OCI-LY1 (cell line): ENCODE data around the gene CAVIN1.

ENCODE experiments used
- H2AFZ ChIP-seq: fragments of 200-600 bp; sonication (generic), shearing (Covaris generic); 2 replicates; pipeline ENCODE4 v1.6.0; 2014; ENCODE audit warnings: antibody characterized with exemption, mild to moderate bottlenecking, low read length
- H3F3A ChIP-seq: fragments of 200-600 bp; sonication (generic), shearing (Covaris generic); 2 replicates; pipeline ENCODE4 v1.6.0; 2014; ENCODE audit warnings: mild to moderate bottlenecking, antibody characterized with exemption, low read length, moderate library complexity; ENCODE audit not compliant: insufficient read depth
- H3K27ac ChIP-seq: fragments of 200-600 bp; sonication (generic); 2 replicates; pipeline ENCODE4 v1.5.1; 2014; ENCODE audit warnings: low read length, mixed run types, mild to moderate bottlenecking, low read depth; ENCODE audit not compliant: poor library complexity, severe bottlenecking
- H3K27me3 ChIP-seq: fragments of 200-600 bp; sonication (generic); 2 replicates; pipeline ENCODE4 v1.6.0; 2014; ENCODE audit warnings: antibody characterized with exemption, mild to moderate bottlenecking, low read length, moderate library complexity; ENCODE audit not compliant: insufficient read depth
- H3K36me3 ChIP-seq: fragments of 200-600 bp; sonication (generic); 2 replicates; pipeline ENCODE4 v1.6.1; 2014; ENCODE audit warnings: mild to moderate bottlenecking, antibody characterized with exemption, low read length, moderate library complexity, mixed read lengths; ENCODE audit not compliant: insufficient read depth
- H3K4me1 ChIP-seq: fragments of 200-600 bp; sonication (generic); 2 replicates; pipeline ENCODE4 v1.5.1; 2014; ENCODE audit warnings: mild to moderate bottlenecking, low read length, moderate library complexity; ENCODE audit not compliant: insufficient read depth, severe bottlenecking
- H3K4me2 ChIP-seq: fragments of 200-600 bp; sonication (generic), shearing (Covaris generic); 2 replicates; pipeline ENCODE4 v1.6.1; 2014; ENCODE audit warnings: low read length
- H3K4me3 ChIP-seq: fragments of 200-600 bp; sonication (generic); 2 replicates; pipeline ENCODE4 v1.5.1; 2014; ENCODE audit warnings: low read length, low read depth, mild to moderate bottlenecking, mixed read lengths; ENCODE audit not compliant: poor library complexity, severe bottlenecking
- H3K79me2 ChIP-seq: fragments of 200-600 bp; shearing (Covaris generic); 2 replicates; pipeline ENCODE4 v1.6.1; 2016; ENCODE audit warnings: mixed run types, low read length, mixed read lengths; ENCODE audit not compliant: insufficient read depth
- H3K9ac ChIP-seq: fragments of 200-600 bp; sonication (generic), shearing (Covaris generic); 2 replicates; pipeline ENCODE4 v1.6.1; 2014; ENCODE audit warnings: mild to moderate bottlenecking, low read length, mixed read lengths
- H3K9me2 ChIP-seq: fragments of 200-600 bp; sonication (generic), shearing (Covaris generic); 2 replicates; pipeline ENCODE4 v1.6.1; 2014; ENCODE audit warnings: low read depth, mild to moderate bottlenecking, low read length, mixed read lengths
- H3K9me3 ChIP-seq: fragments of 200-600 bp; shearing (Covaris generic); 2 replicates; pipeline ENCODE4 v1.6.1; 2014; ENCODE audit warnings: low read length, mixed read lengths
- H4K20me1 ChIP-seq: fragments of 200-600 bp; sonication (generic), shearing (Covaris generic); 2 replicates; pipeline ENCODE4 v1.6.0; 2016; ENCODE audit warnings: mild to moderate bottlenecking, low read length; ENCODE audit not compliant: insufficient read depth
- CTCF ChIP-seq: fragments of 200-600 bp; sonication (generic), shearing (Covaris generic); IDR thresholded peaks from 2 replicates; pipeline ENCODE4 v1.5.1; 2017; ENCODE audit warnings: mild to moderate bottlenecking, antibody characterized with exemption, low read length, moderate library complexity, mixed read lengths
- EZH2 ChIP-seq: fragments of 200-600 bp; sonication (generic), shearing (Covaris generic); IDR thresholded peaks from 2 replicates; pipeline ENCODE4 v1.8.0; 2017; ENCODE audit warnings: borderline replicate concordance, mixed run types, mild to moderate bottlenecking, antibody characterized with exemption, low read length, moderate library complexity, mixed read lengths

CAVIN1 gene

GRCh38 chr17:42414704-42415409 lies 8.2 kb downstream of the CAVIN1 start:
- Histone ChIP-seq H3K36me3 (no peaks in the 10 kb centered on the region), H3K79me2 (no peaks in the 10 kb centered on the region), H3K9ac (no peak overlapping the region), H4K20me1 (no peaks in the 10 kb centered on the region), H3K4me3 (no peak overlapping the region), H3F3A (no peaks in the 10 kb centered on the region), H3K9me3 (no peaks in the 10 kb centered on the region), H3K4me1 (peaks cover 12% of the 10 kb centered on the region), H3K27ac (no peak overlapping the region), H3K27me3 (no peaks in the 10 kb centered on the region), H3K4me2 (no peak overlapping the region; the same call in 1 of the 2 replicates), H2AFZ (no peak overlapping the region), H3K9me2 (no peaks in the 10 kb centered on the region)
- TF ChIP-seq CTCF (no peak), EZH2 (no peak)

GRCh38 chr17:42413464-42414040 lies 9.5 kb downstream of the CAVIN1 start:
- no peak overlapping the region for H3K4me2 ChIP-seq
- H3K27me3 ChIP-seq: no peaks in the 10 kb centered on the region
- no peaks in the 10 kb centered on the region for H3K9me3 ChIP-seq
- TF ChIP-seq CTCF: no peak
- no peak for TF ChIP-seq EZH2
- no peaks in the 10 kb centered on the region for H3K79me2 ChIP-seq
- H3K9me2 ChIP-seq: no peaks in the 10 kb centered on the region
- no peak overlapping the region for H3K27ac ChIP-seq
- no peaks in the 10 kb centered on the region for H3F3A ChIP-seq
- H3K4me1 ChIP-seq: peaks cover 12% of the 10 kb centered on the region
- no peak overlapping the region for H3K9ac ChIP-seq
- H3K36me3 ChIP-seq: no peaks in the 10 kb centered on the region
- no peak overlapping the region for H2AFZ ChIP-seq
- no peak overlapping the region for H3K4me3 ChIP-seq
- no peaks in the 10 kb centered on the region for H4K20me1 ChIP-seq

DNA sequence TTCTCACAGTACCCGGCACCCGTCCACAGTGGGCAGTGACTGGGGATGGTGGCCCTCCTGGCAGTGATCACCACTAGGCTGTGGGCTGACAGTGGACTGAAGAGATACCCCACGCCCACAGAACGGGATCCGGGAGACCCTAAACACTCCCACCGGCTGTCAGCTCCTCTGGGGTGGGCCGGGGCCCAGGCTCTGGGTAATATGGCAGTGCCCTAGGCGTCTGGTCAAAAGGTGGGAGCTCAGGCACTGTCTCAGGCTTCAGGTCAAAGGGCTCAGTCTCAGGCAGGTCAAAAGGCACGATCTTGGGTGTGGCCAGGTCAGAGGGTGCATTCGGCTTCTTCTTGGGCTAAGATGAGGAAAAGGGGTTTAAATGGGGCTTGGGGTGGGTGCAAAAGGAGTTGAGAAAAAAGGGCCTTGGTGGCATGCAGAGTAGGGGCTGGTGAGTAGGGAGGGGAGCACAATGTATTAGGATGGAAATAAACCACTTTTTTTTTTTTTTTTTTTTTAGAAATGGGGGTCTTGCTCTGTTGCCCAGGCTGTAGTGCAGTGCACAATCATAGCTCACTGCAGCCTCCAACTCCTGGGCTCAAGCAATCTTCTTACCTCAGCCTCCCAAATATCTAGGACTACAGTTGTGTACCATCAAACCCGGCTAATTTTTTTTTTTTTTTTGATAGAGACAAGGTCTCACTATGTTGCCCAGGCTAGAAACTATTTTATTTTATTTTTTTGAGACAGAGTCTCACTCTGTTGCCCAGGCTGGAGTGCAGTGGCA lies 11.0 kb downstream of the CAVIN1 start:
- Histone ChIP-seq H3K36me3 (no peaks in the 10 kb centered on the region), H3K27me3 (no peaks in the 10 kb centered on the region; the same call in 1 of the 2 replicates), H2AFZ (no peak overlapping the region), H3K27ac (no peak overlapping the region), H3K9me3 (no peaks in the 10 kb centered on the region), H3K9me2 (no peaks in the 10 kb centered on the region), H3F3A (no peaks in the 10 kb centered on the region), H4K20me1 (no peaks in the 10 kb centered on the region), H3K4me3 (no peak overlapping the region), H3K4me1 (peaks cover 12% of the 10 kb centered on the region), H3K9ac (no peak overlapping the region), H3K79me2 (no peaks in the 10 kb centered on the region), H3K4me2 (no peak overlapping the region)
- TF ChIP-seq CTCF (no peak), EZH2 (no peak)
